Activated T-helper 17 cell treated with anti-CD3 and anti-CD28 coated beads, Interleukin-2, amount 50 U/mL, for 72 hours (primary cell): Measurements from ENCODE around the gene WDR59. TPM values are rescaled to one million over a fixed set of nuclear protein-coding genes. Genes with fewer than 3 reads are reported as not detected.
"Not testable (repeated sequence)": the region's sequence is repeated elsewhere in the genome, so short reads cannot be mapped to it uniquely, and the experiment has no call there.

Experiments used
- ATAC-seq: fragments of 150-1000 bp; cut with Tn5 transposase; replicated peaks from 2 replicates; pipeline ENCODE4 v1.10.0; 2021; ENCODE audit warnings: mild to moderate bottlenecking, moderate library complexity
- H3K27ac Mint-ChIP-seq: one replicate; pipeline ENCODE4 v1.8.0; 2022; ENCODE audit warnings: mixed read lengths
- H3K27me3 Mint-ChIP-seq: one replicate; pipeline ENCODE4 v1.8.0; 2022; ENCODE audit warnings: mixed read lengths
- H3K36me3 Mint-ChIP-seq: one replicate; pipeline ENCODE4 v1.8.0; 2022; ENCODE audit warnings: low read depth, mild to moderate bottlenecking, mixed read lengths
- H3K4me1 Mint-ChIP-seq: one replicate; pipeline ENCODE4 v1.8.0; 2022; ENCODE audit warnings: mixed read lengths
- H3K4me3 Mint-ChIP-seq: one replicate; pipeline ENCODE4 v1.8.0; 2022; ENCODE audit warnings: mild to moderate bottlenecking, mixed read lengths
- H3K9me3 Mint-ChIP-seq: one replicate; pipeline ENCODE4 v1.8.0; 2022; ENCODE audit warnings: mixed read lengths
- total RNA-seq, 2 donors: library from RNA; stranded (reverse); gene quantifications; one replicate each; pipeline ENCODE4 v1.2.3, GENCODE V29; 2022

WDR59 gene
- total RNA-seq, 2 donors from 2014 or later = 107 to 154 TPM

- no peak for ATAC-seq
- H3K4me1 Mint-ChIP-seq = peaks cover 29% of the 10 kb centered on the region
- peaks cover 9% of the 10 kb centered on the region for H3K9me3 Mint-ChIP-seq
- H3K4me3 Mint-ChIP-seq = peak overlapping the region; percentile 10
- H3K27me3 Mint-ChIP-seq = no peaks in the 10 kb centered on the region
- no peak overlapping the region for H3K27ac Mint-ChIP-seq
- peaks cover 45% of the 10 kb centered on the region for H3K36me3 Mint-ChIP-seq
Measured at GRCh38 chr16:75019007-75019406, 34.1 kb upstream of the WDR59 start.

GRCh38 chr16:75017670-75018525 is 33.0 kb upstream of the WDR59 start:
- peaks cover 9% of the 10 kb centered on the region for H3K9me3 Mint-ChIP-seq
- no peak overlapping the region for H3K4me3 Mint-ChIP-seq
- peak overlapping the region; percentile 48 for H3K27ac Mint-ChIP-seq
- ATAC-seq = no peak
- H3K36me3 Mint-ChIP-seq = peaks cover 39% of the 10 kb centered on the region
- H3K4me1 Mint-ChIP-seq = peaks cover 25% of the 10 kb centered on the region
- H3K27me3 Mint-ChIP-seq = no peaks in the 10 kb centered on the region

- not testable (repeated sequence) for H3K27me3 Mint-ChIP-seq, H3K4me3 Mint-ChIP-seq
- peaks cover 30% of the 10 kb centered on the region for H3K4me1 Mint-ChIP-seq
Measured at GRCh38 chr16:75016451-75017081, 31.6 kb upstream of the WDR59 start.

GRCh38 chr16:75014318-75014717 is 29.4 kb upstream of the WDR59 start:
- no peak for ATAC-seq
- peaks cover 38% of the 10 kb centered on the region for H3K4me1 Mint-ChIP-seq
- H3K9me3 Mint-ChIP-seq = no peaks in the 10 kb centered on the region
- H3K36me3 Mint-ChIP-seq = peaks cover 21% of the 10 kb centered on the region
- H3K27ac Mint-ChIP-seq = peak overlapping the region; percentile 63
- H3K4me3 Mint-ChIP-seq = peak overlapping the region; percentile 47
- no peaks in the 10 kb centered on the region for H3K27me3 Mint-ChIP-seq

More at GRCh38 chr16:75016451-75017081, 31.6 kb upstream of the WDR59 start:
- H3K9me3 Mint-ChIP-seq, H3K27ac Mint-ChIP-seq, ATAC-seq: not testable (repeated sequence)
- H3K36me3 Mint-ChIP-seq = peaks cover 35% of the 10 kb centered on the region

GRCh38 chr16:75013123-75013522 is 28.2 kb upstream of the WDR59 start:
- not testable (repeated sequence) for ATAC-seq, H3K9me3 Mint-ChIP-seq, H3K27me3 Mint-ChIP-seq
- Mint-ChIP-seq H3K4me1 (peaks cover 46% of the 10 kb centered on the region), H3K27ac (peak overlapping the region; percentile 93), H3K4me3 (peak overlapping the region; percentile 87), H3K36me3 (peaks cover 18% of the 10 kb centered on the region)

- H3K27me3 Mint-ChIP-seq = no peaks in the 10 kb centered on the region
- H3K36me3 Mint-ChIP-seq = peaks cover 16% of the 10 kb centered on the region
- peaks cover 46% of the 10 kb centered on the region for H3K4me1 Mint-ChIP-seq
- peak; percentile 61 for ATAC-seq
- peak overlapping the region; percentile 87 for H3K4me3 Mint-ChIP-seq
- H3K9me3 Mint-ChIP-seq = no peaks in the 10 kb centered on the region
- H3K27ac Mint-ChIP-seq = peak overlapping the region; percentile 93
Measured at GRCh38 chr16:75012380-75013081, 27.6 kb upstream of the WDR59 start.

GRCh38 chr16:75011634-75012307 is 26.8 kb upstream of the WDR59 start:
- Mint-ChIP-seq H3K36me3 (peaks cover 14% of the 10 kb centered on the region), H3K27me3 (no peaks in the 10 kb centered on the region), H3K9me3 (no peaks in the 10 kb centered on the region), H3K4me3 (peak overlapping the region; percentile 87), H3K27ac (peak overlapping the region; percentile 93), H3K4me1 (peaks cover 50% of the 10 kb centered on the region)
- ATAC-seq = peak; percentile 91

GRCh38 chr16:75010427-75010826 is 25.5 kb upstream of the WDR59 start:
- Mint-ChIP-seq H3K9me3 (no peaks in the 10 kb centered on the region), H3K36me3 (peaks cover 14% of the 10 kb centered on the region), H3K27me3 (no peaks in the 10 kb centered on the region), H3K27ac (peak overlapping the region; percentile 93), H3K4me1 (peaks cover 50% of the 10 kb centered on the region), H3K4me3 (peak overlapping the region; percentile 87)
- peak; percentile 45 for ATAC-seq

- Mint-ChIP-seq H3K4me3 (no peak overlapping the region), H3K27ac (no peak overlapping the region), H3K4me1 (peaks cover 60% of the 10 kb centered on the region), H3K36me3 (peaks cover 34% of the 10 kb centered on the region), H3K9me3 (no peaks in the 10 kb centered on the region), H3K27me3 (no peaks in the 10 kb centered on the region)
- no peak for ATAC-seq
Measured at GRCh38 chr16:75007443-75007842, 22.5 kb upstream of the WDR59 start.

GRCh38 chr16:75005697-75006096 is 20.8 kb upstream of the WDR59 start:
- H3K4me3 Mint-ChIP-seq = no peak overlapping the region
- peaks cover 60% of the 10 kb centered on the region for H3K4me1 Mint-ChIP-seq
- no peak overlapping the region for H3K27ac Mint-ChIP-seq
- H3K36me3 Mint-ChIP-seq = peaks cover 38% of the 10 kb centered on the region
- H3K9me3 Mint-ChIP-seq = no peaks in the 10 kb centered on the region
- ATAC-seq = no peak
- H3K27me3 Mint-ChIP-seq = no peaks in the 10 kb centered on the region

- no peaks in the 10 kb centered on the region for H3K9me3 Mint-ChIP-seq
- H3K4me1 Mint-ChIP-seq = peaks cover 54% of the 10 kb centered on the region
- H3K36me3 Mint-ChIP-seq = peaks cover 47% of the 10 kb centered on the region
- peak overlapping the region; percentile 95 for H3K4me3 Mint-ChIP-seq
- ATAC-seq = no peak
- H3K27me3 Mint-ChIP-seq = no peaks in the 10 kb centered on the region
- H3K27ac Mint-ChIP-seq = no peak overlapping the region
Measured at GRCh38 chr16:75004460-75004859, 19.5 kb upstream of the WDR59 start.

- Mint-ChIP-seq H3K36me3 (peaks cover 47% of the 10 kb centered on the region), H3K4me1 (peaks cover 49% of the 10 kb centered on the region), H3K4me3 (peak overlapping the region; percentile 95), H3K27ac (peak overlapping the region; percentile 70), H3K27me3 (no peaks in the 10 kb centered on the region), H3K9me3 (no peaks in the 10 kb centered on the region)
- ATAC-seq = no peak
Measured at GRCh38 chr16:75003931-75004330, 19.0 kb upstream of the WDR59 start.

- Mint-ChIP-seq H3K27me3 (no peaks in the 10 kb centered on the region), H3K9me3 (no peaks in the 10 kb centered on the region), H3K27ac (peak overlapping the region; percentile 70), H3K4me3 (peak overlapping the region; percentile 95), H3K4me1 (peaks cover 39% of the 10 kb centered on the region), H3K36me3 (peaks cover 52% of the 10 kb centered on the region)
- no peak for ATAC-seq
Measured at GRCh38 chr16:75002474-75002873, 17.6 kb upstream of the WDR59 start.

GRCh38 chr16:75000481-75001081 is 15.7 kb upstream of the WDR59 start:
- Mint-ChIP-seq H3K4me3 (peak overlapping the region; percentile 95), H3K9me3 (no peaks in the 10 kb centered on the region), H3K27ac (peak overlapping the region; percentile 83), H3K4me1 (peaks cover 36% of the 10 kb centered on the region), H3K27me3 (no peaks in the 10 kb centered on the region), H3K36me3 (peaks cover 52% of the 10 kb centered on the region)
- no peak for ATAC-seq
